Cardiac muscle cell (in vitro differentiated cells and primary cell): ENCODE results near the gene DAP3. TPM values are rescaled to one million over a fixed set of nuclear protein-coding genes. Genes with fewer than 3 reads are reported as not detected.
A peak's percentile ranks its signal among the peaks of the same experiment; 100 is the strongest.
"Not testable (repeated sequence)": the region's sequence is repeated elsewhere in the genome, so short reads cannot be mapped to it uniquely, and the experiment has no call there.

ENCODE experiments used
- DNase-seq, 2 donors: peaks; one replicate each; pipeline versions ENCODE4 v3.0.0 to v3.0.0-alpha.2; 2010 to 2017; ENCODE audit warnings: low read depth in 1 of 2, low spot score in 1 of 2
- H3K27ac ChIP-seq: fragments of 200-600 bp; sonication (generic); 2 replicates; pipeline ENCODE4 v1.5.1; 2016
- H3K27me3 ChIP-seq: fragments of 200-600 bp; sonication (generic); 2 replicates; pipeline ENCODE4 v1.6.0; 2016; ENCODE audit warnings: control low read depth
- H3K36me3 ChIP-seq: fragments of 200-600 bp; sonication (generic); 2 replicates; pipeline ENCODE4 v1.5.1; 2016; ENCODE audit warnings: control low read depth
- H3K4me1 ChIP-seq: fragments of 200-600 bp; sonication (generic); 2 replicates; pipeline ENCODE4 v1.8.1; 2017; ENCODE audit warnings: low read depth, mild to moderate bottlenecking, mixed run types
- H3K4me3 ChIP-seq: fragments of 200-600 bp; sonication (generic); 2 replicates; pipeline ENCODE4 v1.5.1; 2016; ENCODE audit warnings: mild to moderate bottlenecking
- H3K9me3 ChIP-seq: fragments of 200-600 bp; sonication (generic); 2 replicates; pipeline ENCODE4 v1.5.1; 2017; ENCODE audit warnings: low read depth, mild to moderate bottlenecking, control low read depth
- CTCF ChIP-seq: IDR thresholded peaks from 2 replicates; pipeline ENCODE4 v1.5.1; 2012; ENCODE audit warnings: low read depth, mild to moderate bottlenecking, low read length
- polyA plus RNA-seq: library from polyadenylated mRNA; unstranded; fragments of >200 nt; fragmentation: Nextera tagmentation; extraction: Ambion mirVana; gene quantifications from 2 replicates; pipeline ENCODE4 v1.2.1, GENCODE V29; 2016
- total RNA-seq: library from RNA; depleted of rRNA; stranded (reverse); fragments of >200 nt; gene quantifications from 2 replicates; pipeline ENCODE4 v1.2.3, GENCODE V29; 2016

DAP3 gene
- total and polyA plus RNA-seq, 2 experiments from 2014 or later: 91.2 to 116 TPM

- no peak overlapping the region for H3K27ac ChIP-seq
- peaks cover 71% of the 10 kb centered on the region for H3K36me3 ChIP-seq
- H3K4me1 ChIP-seq: no peaks in the 10 kb centered on the region
- no peak overlapping the region for H3K4me3 ChIP-seq
- H3K27me3 ChIP-seq: no peaks in the 10 kb centered on the region
- TF ChIP-seq CTCF: no peak
- H3K9me3 ChIP-seq: no peaks in the 10 kb centered on the region
- DNase-seq: no peak
Observed at GRCh38 chr1:155673003-155673402, 15.9 kb upstream of the DAP3 start.

- Histone ChIP-seq H3K9me3 (no peaks in the 10 kb centered on the region), H3K4me1 (peaks cover 5% of the 10 kb centered on the region), H3K27me3 (no peaks in the 10 kb centered on the region), H3K27ac (no peak overlapping the region), H3K36me3 (peaks cover 52% of the 10 kb centered on the region), H3K4me3 (no peak overlapping the region)
- no peak for TF ChIP-seq CTCF
- DNase-seq: no peak
Observed at GRCh38 chr1:155678027-155678426, 10.9 kb upstream of the DAP3 start.

GRCh38 chr1:155678992-155679391 is 9.9 kb upstream of the DAP3 start:
- not testable (repeated sequence) for H3K9me3 ChIP-seq, H3K4me3 ChIP-seq, H3K27me3 ChIP-seq, H3K27ac ChIP-seq, H3K4me1 ChIP-seq, DNase-seq
- peaks cover 46% of the 10 kb centered on the region for H3K36me3 ChIP-seq

- Histone ChIP-seq H3K36me3 (peaks cover 34% of the 10 kb centered on the region), H3K4me1 (peaks cover 5% of the 10 kb centered on the region), H3K4me3 (no peak overlapping the region), H3K27ac (no peak overlapping the region), H3K9me3 (no peaks in the 10 kb centered on the region), H3K27me3 (no peaks in the 10 kb centered on the region)
- DNase-seq: no peak
- TF ChIP-seq CTCF: no peak
Observed at GRCh38 chr1:155680531-155680930, 8.4 kb upstream of the DAP3 start.

GRCh38 chr1:155681776-155682175 is 7.1 kb upstream of the DAP3 start:
- H3K9me3 ChIP-seq: no peaks in the 10 kb centered on the region
- H3K4me3 ChIP-seq: no peak overlapping the region
- H3K4me1 ChIP-seq: peaks cover 8% of the 10 kb centered on the region
- peak overlapping the region; percentile 20 for H3K27ac ChIP-seq
- no peak for TF ChIP-seq CTCF
- H3K36me3 ChIP-seq: peaks cover 21% of the 10 kb centered on the region
- DNase-seq: no peak
- no peaks in the 10 kb centered on the region for H3K27me3 ChIP-seq

- H3K9me3 ChIP-seq, H3K4me1 ChIP-seq, H3K36me3 ChIP-seq, DNase-seq, H3K27me3 ChIP-seq: not testable (repeated sequence)
- Histone ChIP-seq H3K27ac (peak overlapping the region; percentile 100), H3K4me3 (peak overlapping the region; percentile 95)
Observed at GRCh38 chr1:155687705-155688323, 1.1 kb upstream of the DAP3 start.
